Right ventricle myocardium inferior (tissue), 1 donor: ENCODE data around the gene FYCO1. TPM values are rescaled to one million over a fixed set of nuclear protein-coding genes. Genes with fewer than 3 reads are reported as not detected.
"Not testable (repeated sequence)": the region's sequence is repeated elsewhere in the genome, so short reads cannot be mapped to it uniquely, and the experiment has no call there.

Experiments used
- ATAC-seq: fragments of 200-7000 bp; cut with Tn5 transposase; one replicate; pipeline ENCODE4 v1.9.1; 2020; ENCODE audit warnings: mild to moderate bottlenecking, moderate library complexity
- DNase-seq: peaks from one replicate; pipeline ENCODE4 v3.0.0; 2021; ENCODE audit errors: missing footprints
- intact Hi-C: fragments of 100-400 bp; cut with DNase I; formaldehyde crosslinking; loops from one replicate; pipeline ENCODE4 v1.11.0; 2022
- total RNA-seq: library from RNA; stranded (reverse); fragmentation: NEBNext Ultra II Directional; extraction: Animal tissue kit (Norgen Biotek cat#: 25700); gene quantifications from one replicate; pipeline ENCODE4 v1.2.1, GENCODE V29; 2021
- donor health status: DM: no; HTN: yes; CAD: no; lungs with severe emphysema.

FYCO1 gene
- total RNA-seq, 1 donor from 2014 or later: 107 TPM

DNA sequence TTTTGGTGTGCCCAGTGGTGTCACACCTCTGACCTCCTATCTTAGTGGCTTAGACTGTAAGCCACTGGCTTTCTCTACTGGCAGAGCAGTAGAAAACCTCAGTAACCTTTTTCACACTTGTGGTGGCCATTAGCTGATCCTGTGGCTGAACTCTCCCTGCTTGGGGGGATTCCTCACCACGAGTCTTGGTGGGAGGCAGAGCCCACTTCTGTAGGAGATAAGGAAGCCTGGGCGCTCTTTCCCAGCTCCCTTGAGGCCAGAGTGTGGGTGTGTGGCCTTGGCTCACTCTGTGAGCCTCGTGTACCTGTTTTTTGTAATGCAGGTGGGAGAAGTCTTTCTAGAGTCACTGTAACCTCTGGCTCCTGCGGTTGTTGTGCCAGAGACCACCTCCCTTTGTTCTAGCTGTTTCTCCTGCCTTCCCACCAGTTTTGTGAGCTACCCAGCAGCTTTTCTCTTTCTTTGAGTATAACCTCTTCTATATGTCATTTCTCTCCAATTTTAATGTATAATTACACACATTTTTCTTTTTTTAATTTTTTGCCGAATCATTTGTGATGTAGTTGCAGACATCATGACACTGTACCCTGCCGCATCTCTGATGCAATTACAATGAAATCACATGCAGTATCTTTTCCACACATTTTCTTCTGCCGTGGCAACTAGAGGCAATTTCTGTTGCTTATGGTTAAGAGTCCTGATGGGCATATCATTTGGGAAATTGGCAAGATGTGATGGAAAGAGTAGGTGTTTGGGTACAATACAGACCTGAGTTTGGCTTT, 17.9 kb upstream of the FYCO1 start:
- ATAC-seq: no peak
- intact Hi-C loops: no loop called here
- DNase-seq: no peak

DNA sequence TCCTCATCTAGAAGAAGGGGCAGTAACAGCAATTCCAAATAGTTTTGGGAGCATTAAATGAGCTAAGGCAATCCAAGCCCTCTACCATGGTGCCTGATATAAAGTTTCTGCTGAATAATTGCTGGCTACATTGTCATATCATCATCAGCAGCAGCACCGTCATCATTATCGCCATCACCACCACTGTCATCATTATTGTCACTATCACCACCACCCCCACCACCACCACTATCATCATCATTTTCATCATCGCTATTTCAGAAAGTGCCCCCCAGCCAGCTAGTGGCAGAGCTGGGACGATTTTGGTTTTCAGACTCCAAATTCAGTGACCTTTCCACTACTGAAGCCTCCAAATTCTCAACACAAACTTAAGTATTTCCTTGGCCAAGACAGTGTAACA, 16.6 kb upstream of the FYCO1 start:
- intact Hi-C loops: no loop called here
- DNase-seq: no peak
- no peak for ATAC-seq

DNA sequence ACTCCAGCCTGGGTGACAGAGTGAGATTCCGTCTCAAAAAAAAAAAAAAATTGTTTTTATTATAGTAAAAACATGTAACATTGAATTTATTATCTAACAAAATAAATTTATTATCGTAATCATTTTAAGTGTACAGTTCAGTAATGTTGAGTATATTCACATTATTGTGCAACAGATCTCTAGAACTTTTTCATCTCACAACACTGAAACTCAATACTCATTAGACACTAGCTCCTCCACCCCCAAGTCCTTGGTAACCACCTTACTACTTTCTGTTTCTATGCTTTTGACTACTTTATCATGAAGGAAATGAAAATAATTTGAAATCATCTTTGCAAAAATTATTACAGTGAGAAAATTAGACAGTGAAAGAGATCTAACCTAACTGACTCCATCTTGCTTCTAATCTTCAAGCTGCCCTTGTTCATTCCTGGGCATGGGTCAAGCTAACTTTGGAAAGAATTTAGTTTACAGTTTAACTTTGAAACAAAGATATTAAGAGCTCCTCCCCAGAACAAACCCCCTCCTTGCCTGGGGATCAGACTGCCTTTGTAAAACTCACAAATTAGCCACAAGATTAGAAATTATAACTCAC, 15.0 kb upstream of the FYCO1 start:
- ATAC-seq: no peak
- no peak for DNase-seq
- intact Hi-C loops: no loop called here

DNA sequence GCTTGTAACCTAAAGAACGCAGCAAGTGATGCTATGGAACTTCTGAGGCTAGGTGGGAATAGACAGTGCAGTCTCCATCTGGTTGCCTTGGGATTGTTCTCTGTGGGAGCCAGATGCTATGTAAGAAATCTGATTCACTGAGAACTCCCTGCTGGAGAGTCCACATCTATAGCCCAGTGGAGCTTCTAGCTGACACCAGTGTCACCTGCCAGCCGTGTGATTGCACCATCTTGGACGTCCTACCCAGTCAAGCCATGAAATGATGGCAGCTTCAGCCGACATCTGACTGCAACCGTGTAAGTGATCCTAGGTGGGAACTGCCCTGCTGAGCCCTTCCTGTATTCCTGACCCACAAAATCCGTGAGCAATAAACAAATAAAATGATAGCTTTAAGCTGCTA, 12.4 kb upstream of the FYCO1 start:
- DNase-seq (no peak), ATAC-seq (no peak)
- intact Hi-C loops: no loop called here

DNA sequence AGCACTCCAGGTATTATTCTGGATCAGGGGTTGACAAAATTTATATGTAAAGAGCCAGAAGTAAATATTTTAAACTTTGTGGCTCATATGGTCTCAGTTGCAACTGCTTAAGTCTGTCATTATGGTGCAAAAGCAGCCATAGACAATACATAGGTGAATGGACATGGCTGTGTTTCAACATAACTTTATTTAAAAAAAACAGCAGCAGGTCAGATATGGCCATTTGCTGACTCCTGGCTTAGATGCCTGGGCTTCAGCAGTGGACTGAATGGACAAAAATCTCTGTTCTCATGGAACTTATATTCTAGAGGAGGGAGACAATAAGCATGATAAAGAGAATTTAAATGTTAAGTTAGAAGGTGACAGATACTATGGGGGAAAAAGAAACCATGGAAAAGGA, 11.7 kb upstream of the FYCO1 start:
- ATAC-seq (no peak), DNase-seq (no peak)
- intact Hi-C loops: no loop called here

DNA sequence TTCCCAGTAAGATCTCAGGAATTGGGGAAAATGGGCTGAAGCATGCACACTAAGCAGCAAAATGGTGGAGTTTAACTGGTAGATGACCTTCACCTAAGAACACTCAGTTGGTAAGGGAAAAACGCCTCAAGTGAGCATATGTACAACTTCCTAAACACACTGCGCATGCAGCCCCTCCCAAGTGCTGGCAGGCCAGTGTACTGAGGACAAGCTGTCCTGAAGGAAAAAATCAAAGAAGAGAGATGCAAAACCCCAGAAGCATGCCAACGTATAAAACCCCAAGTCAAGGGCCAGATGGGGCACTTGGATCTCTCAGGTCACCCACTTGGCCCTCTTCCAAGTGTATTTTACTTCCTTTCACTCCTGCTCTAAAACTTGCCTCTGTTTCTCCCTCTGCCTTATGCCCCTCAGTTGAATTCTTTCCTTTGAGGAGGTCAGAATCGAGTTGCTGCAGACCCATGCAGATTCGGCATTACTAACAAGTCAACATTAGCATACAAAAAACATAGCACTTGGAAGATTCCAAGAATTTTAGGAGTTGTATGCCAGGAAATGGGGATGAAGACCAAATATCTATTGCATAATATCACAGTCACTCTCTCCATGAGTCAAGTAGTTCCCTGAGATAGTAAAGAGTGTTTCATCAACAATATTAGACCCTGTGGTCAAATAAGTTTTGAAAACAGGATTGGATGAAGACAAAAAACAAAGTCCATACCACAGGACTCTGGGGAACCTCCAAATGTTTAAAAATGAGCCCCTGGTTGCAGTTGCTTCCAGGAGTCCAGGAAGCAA, 10.8 kb upstream of the FYCO1 start:
- intact Hi-C loops: no loop called here
- DNase-seq (no peak), ATAC-seq (peak; percentile 82)

DNA sequence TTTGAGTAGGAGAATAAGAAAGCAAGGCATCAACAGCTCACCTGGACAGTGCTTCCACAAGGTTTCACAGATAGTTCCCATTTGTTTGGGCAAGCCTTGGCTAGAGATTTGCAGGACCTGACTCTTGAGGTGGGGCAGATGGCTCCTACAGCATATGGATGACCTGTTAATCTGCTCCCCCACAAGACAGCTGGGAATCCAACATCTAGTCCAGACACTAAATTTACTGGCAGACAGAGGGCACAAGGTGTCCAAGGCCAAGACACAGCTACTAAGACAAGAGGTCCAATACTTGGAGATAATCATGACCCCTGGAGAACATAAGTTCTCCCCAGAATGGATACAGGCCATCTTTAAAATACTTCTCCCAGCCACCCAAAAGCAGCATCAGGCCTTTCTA, 8.1 kb upstream of the FYCO1 start:
- ATAC-seq, intact Hi-C loops, DNase-seq: not testable (repeated sequence)

DNA sequence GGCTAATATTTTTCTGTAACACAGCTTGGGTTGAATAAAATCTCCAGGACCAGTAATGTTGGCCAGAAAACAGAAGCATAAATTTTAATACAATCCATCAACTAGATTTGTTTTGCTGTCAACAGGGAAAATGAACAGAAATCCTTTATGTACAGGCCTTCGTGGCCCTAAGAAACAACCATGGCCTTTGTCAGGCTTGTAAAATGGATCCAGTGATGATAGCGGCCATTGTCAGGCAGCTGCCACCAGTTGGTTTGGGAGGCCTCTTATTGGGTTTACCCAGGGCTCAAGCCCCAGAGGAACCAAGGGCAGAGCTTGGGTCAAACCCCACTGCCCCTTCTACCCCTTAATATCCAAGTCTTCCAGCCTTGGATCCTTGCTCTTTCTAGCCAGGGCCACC, 5.6 kb upstream of the FYCO1 start:
- no peak for ATAC-seq

DNA sequence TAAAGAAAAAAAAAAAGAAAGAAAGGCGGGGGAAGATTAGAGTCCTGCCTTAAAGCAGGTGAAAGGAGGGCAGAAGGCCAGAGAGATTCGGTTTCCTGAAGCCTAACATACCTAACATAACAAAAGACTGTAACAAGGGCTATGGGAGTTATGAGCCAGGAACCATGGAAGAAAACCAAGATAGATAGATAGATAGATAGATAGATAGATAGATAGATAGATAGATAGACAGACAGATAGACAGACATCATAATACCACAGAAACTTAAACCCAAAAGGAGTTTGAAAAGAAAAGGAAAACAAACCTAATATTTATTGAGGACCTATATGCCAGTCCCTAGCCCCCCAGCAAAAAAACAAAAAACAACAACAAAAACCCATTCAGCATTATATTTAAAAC, 2.3 kb upstream of the FYCO1 start:
- ATAC-seq: no peak
- intact Hi-C loops: loop anchor here (5.0 kb wide), 1 partner anchor 64 kb away; no protein-coding TSS in a partner anchor
- DNase-seq: no peak

More for the DNA sequence above, 5.6 kb upstream of the FYCO1 start:
- no peak for DNase-seq
- intact Hi-C loops: no loop called here

DNA sequence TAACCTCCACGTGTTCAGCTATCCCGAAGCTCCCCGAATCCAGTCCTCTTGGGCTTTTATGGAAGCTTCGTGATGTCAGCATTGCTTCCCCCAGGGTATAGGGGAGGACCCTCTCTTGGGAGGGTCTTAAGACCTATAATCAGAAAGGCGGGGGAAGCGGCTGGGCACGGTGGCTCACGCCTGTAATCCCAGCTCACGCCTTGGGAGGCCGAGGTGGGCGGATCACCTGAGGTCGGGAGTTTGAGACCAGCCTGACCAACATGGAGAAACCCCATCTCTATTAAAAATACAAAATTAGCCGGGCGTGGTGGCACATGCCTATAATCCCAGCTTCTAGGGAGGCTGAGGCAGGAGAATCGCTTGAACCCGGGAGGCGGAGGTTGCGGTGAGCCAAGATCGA, 1.9 kb upstream of the FYCO1 start:
- intact Hi-C loops: loop anchor here (5.0 kb wide), 1 partner anchor 65 kb away; no protein-coding TSS in a partner anchor
- not testable (repeated sequence) for ATAC-seq, DNase-seq

DNA sequence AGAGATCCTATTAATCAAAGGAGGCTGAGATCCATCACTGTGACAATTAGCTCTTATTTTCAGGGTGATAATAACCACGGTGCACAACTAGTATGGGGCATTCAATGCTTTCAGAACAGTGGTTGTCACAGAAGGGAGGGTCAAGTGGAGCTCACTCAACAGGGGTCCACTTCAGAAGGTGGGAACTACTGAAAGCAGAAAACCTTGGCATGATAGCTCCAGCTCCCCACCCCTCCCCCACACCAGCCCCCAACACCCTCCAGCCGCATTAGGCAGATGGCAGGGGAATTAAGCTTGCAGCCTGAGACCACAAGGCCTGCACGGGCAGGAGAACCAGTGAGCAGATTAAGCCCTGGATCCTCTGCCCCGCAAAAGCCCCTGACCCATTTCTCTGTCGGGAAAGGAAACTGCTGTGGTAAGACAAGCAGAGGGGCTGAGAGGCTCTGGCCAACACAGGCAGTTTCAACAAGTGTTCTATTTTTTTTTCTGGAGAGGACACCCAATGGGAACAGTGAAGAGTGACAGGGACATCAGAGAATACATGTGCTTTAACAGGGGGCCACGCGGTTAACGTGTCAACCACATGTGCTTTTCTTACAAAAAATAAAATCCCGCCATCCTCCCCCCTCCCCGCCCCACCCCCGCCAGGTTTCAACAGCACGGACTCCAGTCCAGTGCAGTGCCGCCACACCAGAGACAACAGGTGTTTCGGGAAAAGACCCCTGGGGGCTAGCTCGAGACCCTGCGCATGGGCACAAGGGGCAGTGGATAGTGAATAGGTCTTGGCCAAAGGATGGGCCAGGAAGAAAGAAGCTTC, 997 bp downstream of the FYCO1 start:
- intact Hi-C loops: loop anchor here (5.0 kb wide), 2 partner anchors 68 to 568 kb away; no protein-coding TSS in a partner anchor
- DNase-seq: no peak
- peak; percentile 6 for ATAC-seq

DNA sequence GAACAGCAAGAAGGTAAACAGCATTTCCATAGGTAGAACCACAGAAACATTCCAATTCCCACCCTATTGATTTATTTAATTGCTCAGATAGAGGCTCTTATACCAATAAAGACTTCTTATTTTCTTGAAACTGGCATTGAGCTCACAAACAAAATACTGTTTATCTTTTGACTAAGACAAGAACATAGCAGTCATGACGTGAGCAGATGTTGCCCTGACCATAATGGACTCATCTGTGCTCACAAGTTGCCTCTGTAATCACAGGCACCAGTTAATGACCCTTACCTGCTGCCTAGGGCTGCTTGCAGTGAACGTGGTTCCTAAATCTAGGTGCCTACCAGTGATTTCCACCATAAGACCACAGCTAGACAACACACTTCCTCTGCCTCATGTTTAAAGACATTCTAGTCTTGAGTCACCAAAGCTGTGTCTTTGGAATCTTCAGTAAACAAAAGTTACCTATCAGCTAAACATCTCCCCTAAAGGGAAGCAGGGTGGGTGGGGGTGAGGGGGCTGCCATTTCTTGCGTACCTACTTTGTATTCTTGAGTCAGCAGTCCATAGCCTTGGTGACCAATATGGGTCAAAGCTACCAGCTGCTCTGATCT, 2.1 kb downstream of the FYCO1 start:
- ATAC-seq (no peak), DNase-seq (no peak)
- intact Hi-C loops: loop anchor here (5.0 kb wide), 1 partner anchor 569 kb away; no protein-coding TSS in a partner anchor

DNA sequence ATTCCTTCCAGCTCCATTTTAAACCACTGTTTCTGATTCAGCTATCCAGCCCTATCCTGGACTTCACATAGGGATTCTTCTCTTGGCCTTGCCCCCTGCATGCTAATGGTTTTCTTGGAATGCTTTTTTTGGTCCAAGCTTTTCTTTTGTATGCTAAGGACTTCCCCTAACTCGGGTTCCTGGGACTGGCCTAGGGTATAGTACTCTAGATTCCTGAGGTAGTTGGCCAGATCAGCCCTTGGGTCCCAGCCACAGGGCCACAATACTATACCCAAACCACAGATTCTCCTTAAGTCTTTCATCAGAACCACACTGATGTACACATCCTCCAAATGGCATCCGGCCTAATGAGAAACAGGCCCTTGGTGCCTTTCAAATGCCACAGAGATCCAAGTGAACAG, 2.8 kb downstream of the FYCO1 start:
- DNase-seq (no peak), ATAC-seq (no peak)
- intact Hi-C loops: loop anchor here (5.0 kb wide), 1 partner anchor 569 kb away; no protein-coding TSS in a partner anchor

DNA sequence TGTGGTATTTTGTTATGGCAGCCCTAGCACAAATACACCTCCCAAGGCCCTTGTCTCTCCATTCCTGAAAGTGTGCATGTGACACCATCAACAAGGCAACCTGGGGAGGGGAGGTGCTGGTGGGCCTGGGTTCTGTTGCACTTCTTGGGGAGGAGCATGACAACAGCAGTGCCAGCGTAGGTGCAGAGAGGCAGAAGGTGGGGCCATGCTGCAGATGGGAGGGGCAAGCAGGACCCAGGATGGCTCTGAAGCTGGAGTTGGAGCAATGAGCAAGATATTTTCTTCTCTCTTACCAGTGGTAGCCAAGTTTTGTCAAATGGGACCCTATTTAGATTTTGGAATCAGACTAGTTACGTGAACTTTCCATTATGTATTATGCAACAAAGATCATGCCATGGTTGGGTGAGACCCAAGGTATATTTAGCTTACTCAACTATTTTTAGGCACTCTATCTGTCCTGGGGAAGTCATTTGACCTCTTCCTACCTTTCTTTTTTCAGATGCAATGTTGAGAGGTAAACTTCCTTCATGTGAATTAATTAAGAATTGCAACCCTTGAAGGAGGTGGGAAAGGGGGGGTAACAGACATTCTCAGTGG, 3.4 kb downstream of the FYCO1 start:
- ATAC-seq (peak; percentile 26), DNase-seq (no peak)
- intact Hi-C loops: loop anchor here (5.0 kb wide), 1 partner anchor 570 kb away; no protein-coding TSS in a partner anchor

DNA sequence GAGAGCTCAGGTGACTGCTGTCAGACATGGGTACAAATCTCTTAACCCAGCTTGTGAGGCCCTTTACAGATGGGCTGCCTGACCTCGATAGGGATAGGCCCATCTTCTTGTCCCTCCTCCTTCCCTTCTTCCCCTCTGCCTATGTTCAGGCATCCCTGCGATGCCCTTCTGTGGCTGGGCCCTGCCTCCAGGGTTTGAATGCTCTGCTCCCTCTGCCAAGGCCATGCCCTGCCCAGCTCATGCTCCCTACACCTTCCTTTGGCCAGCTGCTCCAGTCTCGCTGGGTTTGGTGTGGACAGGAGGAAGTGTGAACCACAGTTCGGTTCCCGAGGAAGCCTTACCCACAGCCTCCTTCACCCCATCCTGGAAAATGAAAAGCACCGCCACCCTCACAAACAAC, 4.3 kb downstream of the FYCO1 start:
- DNase-seq: no peak
- peak; percentile 17 for ATAC-seq
- intact Hi-C loops: loop anchor here (5.0 kb wide), 1 partner anchor 571 kb away; no protein-coding TSS in a partner anchor

DNA sequence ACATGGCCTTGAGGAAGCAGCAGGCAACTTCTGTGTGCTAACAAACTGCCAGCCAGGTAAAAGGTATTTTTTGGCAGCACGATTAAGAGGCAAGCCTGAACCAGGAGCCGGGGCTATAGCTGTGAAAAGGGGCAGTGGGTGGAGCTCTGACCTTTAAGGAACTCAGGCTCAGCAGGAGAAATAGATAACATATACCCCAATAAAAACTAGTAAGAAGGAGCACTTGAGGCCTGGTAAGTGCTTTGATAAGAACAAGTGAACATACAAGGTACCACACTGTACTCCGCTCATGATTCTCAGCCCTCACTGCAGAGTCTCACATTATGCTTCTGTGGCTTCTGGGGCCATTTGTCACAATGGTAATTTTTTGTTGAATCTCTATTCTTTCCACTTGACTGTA, 5.4 kb downstream of the FYCO1 start:
- DNase-seq (no peak), ATAC-seq (no peak)
- intact Hi-C loops: loop anchor here (5.0 kb wide), 1 partner anchor 572 kb away; no protein-coding TSS in a partner anchor

DNA sequence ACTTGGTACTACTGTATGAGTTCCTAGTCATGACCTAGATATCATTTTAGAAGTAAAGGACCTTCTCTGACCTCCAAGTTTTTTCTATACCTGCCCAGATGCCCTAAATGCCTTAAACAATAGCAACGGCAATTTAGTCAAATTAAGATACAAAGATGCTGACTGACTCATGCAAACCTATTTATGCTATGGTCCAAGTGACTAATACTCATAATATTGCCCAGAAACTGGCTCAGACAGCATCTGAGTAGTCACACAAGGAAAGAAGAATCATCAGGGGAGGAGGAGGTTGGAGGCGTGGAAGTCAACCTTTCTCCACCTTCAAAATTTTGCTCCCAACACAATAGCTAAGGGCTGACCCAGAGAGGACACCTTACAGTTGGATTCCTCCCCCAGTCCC, 6.8 kb downstream of the FYCO1 start:
- no peak for DNase-seq
- ATAC-seq: no peak
- intact Hi-C loops: loop anchor here (5.0 kb wide), 1 partner anchor 47 kb away; the partner anchor contains the start of gene CXCR6

DNA sequence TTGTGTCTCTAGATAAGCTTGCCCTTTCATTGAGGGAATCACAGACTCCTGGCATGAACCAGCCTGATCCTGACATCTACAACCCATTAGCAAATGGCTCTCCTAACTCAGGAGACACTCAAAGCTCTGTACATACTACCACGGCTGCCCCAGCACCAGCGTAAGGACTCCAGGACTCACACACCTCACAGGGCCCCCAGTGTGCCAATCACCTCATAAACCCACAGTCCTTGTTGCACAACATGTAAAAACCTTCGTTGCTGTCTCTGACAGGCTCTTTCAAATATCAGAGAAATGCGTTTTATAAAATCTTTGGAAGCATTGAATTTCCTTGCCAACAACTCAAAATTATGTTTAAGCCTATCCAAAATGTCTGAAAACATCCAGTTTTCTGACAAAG, 7.3 kb downstream of the FYCO1 start:
- DNase-seq (no peak), ATAC-seq (no peak)
- intact Hi-C loops: loop anchor here (5.0 kb wide), 1 partner anchor 46 kb away; the partner anchor contains the start of gene CXCR6
